Activated CD4-positive, alpha-beta T cell treated with anti-CD3 and anti-CD28 coated beads for 48 hours (primary cell): Measurements from ENCODE around the gene PHLDA2.
"Not testable (repeated sequence)": the region's sequence is repeated elsewhere in the genome, so short reads cannot be mapped to it uniquely, and the experiment has no call there.

ENCODE experiments used
- DNase-seq: peaks from one replicate; pipeline ENCODE4 v3.0.0-alpha.2; 2020

PHLDA2 gene

DNA sequence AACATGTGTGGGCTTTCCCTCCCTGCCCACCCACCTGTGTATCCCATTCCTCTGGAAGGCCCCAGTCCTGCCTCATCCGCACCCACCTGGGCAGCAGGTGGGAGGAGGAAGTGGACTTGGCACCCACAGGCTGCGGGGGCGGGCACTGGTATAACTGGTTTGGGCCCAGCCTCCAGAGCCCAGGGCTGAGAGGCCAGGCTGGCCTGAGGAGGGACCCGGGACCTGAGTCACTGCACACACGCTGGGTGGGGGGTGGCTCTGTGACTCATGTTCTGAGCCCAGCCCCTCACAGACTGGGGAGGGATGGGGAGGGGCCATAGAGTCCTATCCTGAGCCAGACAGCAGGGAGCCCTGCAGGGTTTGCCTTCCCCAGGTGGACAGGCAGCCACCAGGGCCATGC, 16.7 kb downstream of the PHLDA2 start:
- DNase-seq = no peak

DNA sequence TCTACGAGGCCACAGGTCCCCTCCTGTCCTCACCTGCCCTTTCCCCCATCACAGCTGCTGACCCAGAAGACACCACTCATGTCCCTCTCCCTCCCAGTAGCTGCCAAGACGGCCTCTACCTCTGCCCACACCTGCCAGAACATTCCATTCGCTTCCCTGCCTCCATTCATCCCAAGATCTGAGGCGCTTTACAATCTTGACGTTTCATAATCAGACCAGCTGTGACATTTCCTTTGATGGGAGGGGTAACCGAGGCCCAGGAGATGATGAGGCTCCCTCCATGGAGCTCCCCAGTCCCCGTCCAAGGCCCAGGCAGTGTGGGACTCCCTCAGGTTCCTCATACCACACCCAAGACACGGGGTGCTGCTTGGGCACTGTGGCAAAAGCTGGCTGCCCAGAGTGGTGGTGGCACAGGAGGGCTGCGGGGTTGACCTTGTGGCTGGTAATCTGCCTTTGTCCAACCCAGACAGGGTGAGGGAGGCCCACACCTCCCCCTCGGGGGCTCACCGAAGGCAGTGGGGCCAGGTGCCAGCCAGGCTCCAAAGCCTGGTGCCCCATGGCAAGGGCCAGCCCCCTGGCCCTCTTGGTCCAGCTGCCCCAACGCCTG, 17.3 kb downstream of the PHLDA2 start:
- no peak for DNase-seq

DNA sequence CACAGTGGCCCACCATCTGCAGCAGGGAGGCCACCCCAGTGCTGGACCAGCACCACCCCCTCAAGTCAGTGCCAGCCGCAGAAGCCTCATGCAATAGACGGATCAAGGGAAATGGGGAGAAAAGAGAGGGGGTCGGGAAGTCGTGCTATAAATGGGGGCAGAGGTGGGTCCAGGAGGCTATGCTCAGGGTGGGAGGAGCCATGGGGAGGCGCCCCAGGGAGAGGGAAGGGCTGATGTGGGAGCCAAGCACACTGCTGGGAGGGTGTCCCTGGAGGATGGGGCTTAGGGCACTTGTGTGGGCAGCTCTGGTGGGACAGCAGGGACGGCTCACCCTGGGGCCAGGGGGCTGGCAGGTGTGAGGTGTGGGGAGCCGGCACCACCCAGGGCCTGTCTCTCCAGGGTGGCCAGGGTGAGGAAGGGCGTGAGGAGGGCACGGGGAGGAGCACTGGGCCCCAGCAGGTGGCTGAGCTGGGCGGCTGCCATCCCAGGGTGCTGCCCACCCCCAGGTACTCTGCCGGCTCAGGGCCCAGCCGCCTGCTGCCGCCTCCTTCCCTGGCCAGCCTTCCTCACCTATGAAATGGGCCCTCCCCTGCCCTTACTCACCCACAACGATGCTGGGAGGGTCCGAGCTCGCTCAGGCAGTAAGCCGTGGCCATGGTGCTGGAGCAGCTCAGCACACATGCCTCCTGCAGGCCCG, 18.0 kb downstream of the PHLDA2 start:
- no peak for DNase-seq

DNA sequence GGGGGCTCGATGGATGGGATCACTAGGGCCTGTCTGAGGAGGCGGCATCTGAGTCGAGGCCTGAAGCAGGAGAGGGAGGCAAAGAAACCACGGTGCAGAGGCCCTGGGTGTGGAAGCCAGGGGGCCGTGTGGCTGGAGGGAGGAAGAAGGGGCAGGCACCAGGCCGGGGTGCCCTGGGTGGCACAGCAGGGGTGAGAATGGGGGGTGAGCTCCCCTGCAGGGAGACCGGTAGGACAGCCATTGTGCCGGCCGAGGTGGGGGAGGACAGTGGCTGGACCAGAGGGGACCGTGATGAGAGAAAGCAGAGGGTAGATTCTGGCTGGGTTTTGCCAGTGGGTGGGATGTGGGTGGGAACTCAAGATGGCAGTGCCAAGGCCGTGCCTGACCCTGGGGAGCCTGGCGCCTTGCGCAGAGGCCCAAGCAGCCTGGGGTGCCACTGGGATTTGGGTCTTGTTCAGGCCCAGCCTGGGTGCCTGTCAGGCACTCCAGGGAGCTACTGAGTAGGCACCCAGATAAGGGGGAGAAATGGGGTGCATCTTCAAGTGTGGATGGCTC, 18.7 kb downstream of the PHLDA2 start:
- no peak for DNase-seq

DNA sequence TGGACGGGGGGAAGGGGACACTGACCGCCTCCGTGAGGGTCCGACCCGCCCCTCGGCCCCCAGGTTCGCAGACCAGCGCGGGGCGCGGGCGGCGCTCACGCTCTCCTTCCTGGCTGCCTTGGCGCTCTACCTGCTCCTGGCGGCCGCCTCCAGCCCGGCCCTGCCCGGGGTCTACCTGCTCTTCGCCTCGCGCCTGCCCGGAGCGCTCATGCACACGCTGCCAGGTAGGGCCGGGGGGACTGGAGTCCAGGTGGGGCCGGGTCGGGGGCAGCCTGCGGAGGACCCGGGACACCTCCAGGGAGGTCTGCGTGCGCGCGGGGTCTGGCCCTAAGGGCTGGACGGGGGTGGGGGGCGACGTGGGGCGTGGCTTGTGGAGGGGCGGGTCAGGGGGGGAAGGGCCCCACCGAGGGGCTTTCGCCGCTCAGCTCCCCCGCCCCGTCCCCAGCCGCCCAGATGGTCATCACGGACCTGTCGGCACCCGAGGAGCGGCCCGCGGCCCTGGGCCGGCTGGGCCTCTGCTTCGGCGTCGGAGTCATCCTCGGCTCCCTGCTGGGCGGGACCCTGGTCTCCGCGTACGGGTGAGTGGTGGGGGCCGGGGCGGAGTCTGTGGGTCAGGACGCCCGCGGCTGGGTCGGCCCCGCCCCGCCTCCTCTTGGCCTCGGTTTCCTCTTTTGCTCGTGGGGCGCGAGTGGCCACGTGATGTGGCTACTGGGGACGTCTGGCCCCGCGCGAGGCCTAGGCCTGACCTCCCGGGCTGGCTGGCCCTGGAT, 19.9 kb downstream of the PHLDA2 start:
- no peak for DNase-seq

DNA sequence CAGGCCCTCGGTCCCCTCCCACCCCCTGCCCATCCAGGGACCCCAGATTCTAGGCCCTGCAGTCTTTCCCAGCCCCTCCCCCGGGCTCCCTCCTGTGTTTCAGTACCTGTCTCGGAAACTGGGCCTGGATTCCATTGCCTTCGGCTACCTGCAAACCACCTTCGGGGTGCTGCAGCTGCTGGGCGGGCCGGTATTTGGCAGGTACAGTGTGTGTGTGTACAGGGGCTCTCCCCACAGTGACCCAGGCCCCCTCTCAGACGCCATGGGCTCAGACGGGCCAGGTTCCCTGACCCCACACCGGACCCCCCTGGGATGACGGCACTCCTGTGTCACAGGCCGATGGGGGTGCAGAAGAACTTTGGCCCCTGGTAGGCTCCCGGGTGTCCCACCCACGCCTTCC, 21.1 kb downstream of the PHLDA2 start:
- no peak for DNase-seq

DNA sequence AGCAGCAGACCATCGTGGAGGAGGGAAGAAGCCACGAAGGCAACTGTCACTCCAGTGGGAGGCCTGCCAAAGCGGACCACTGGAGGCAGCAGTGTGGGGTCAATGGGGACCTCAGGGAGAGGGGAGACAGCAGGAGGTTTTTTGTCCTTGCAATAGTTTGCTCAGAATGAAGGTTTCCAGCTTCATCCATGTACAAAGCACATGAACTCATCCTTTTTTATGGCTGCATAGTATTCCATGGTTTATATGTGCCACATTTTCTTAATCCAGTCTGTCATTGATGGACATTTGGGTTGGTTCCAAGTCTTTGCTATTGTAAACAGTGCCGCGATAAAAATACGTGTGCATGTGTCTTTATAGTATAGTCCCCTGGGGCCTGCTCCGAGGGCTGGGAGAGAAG, 23.9 kb downstream of the PHLDA2 start:
- not testable (repeated sequence) for DNase-seq

DNA sequence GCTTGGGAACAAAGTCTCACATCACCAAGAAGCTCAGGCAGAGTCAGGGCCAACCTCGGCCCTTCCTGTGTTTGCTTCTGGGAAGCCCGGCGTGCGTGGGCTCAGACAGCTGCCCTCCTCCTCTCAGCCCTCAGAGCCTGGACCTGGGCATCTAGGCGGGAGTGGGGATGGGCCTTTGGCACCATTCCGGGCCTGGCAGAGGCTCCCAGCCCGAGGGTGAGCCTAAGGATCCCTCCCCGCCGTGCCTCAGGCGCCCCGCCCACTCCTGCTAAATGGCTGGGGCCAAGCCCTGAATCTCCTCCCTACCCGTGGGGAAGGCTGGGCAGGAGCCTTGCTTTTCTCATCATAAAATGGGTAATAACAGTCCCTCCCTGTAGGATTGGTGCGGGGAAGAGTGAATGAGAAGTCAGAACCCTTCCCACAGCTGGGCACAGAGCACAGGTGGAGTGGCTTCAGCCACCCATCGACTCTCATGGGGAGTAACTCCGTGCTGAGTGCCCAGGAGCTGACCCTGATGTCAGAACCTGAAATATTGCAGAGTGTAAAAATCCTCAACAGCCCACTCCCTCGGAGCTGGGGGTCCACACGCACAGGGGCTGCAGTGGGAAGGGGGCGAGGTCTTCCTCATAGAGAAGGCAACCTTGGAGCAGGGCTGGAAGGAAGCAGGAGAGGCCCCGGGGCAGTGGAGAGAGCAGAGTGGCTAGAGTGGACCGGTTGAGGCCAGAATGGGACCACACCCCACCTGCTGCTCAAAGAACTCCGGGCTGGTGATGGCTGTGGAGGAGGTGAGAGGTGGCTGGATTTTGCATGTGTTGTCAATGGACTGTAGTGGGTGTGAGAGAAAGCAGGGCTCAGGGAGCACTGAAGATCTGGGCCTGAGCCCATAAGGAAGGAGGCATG, 24.8 kb downstream of the PHLDA2 start:
- no peak for DNase-seq

DNA sequence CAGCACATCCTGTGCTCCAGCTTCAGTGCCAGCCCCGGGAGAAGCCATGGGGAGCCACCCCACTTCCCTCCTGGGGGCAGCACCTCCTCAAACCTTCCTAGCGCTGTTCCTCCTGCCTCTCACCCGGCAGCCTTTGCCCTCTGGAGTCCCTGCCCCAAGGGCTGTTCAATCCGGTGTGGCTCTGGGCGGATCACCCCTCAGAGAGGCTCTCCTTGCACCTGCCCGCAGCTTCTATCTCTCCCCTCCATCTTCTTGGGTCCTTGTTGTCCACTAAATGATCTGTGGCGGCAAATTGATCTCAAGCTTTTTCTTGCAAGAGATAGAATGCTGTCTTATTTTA, 25.6 kb downstream of the PHLDA2 start:
- DNase-seq = no peak

DNA sequence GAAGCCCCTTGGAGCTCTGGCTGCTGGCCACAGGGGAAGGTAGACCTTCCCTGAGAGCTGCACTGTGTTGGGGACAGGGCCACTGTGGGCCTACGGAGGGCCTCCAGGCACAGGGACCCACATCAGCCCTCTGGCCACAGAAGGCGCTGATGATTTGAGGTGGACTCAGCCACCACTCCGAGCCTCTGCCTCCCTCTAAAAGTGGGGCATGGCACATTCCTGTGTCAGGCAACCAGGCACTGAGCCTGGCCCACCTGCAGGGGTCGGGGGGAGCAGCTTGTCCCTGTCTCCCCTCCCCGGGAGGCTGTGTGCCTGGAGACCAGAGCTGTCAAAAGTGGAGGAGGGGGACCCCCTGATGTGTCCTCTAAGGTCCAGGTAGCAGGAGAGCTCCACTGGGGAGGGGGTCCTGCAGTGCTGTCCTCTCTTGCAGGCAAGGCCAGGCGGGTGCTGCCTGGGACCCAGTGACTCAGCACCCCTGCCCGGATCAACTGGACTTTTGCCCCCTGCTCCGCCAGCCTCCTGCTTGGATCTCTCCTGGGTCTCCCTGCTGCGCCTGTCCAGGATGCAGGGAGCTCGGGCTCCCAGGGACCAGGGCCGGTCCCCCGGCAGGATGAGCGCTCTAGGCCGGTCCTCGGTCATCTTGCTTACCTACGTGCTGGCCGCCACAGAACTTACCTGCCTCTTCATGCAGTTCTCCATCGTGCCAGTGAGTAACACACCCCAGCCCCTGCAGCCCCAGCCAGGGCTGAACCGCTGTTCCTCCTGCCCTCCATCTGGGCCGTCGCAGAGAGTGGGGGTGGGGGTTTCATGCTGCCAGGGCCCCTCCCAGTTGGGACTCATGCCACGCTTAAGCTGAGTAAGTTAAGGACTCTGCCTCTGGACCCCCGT, 26.2 kb downstream of the PHLDA2 start:
- no peak for DNase-seq

DNA sequence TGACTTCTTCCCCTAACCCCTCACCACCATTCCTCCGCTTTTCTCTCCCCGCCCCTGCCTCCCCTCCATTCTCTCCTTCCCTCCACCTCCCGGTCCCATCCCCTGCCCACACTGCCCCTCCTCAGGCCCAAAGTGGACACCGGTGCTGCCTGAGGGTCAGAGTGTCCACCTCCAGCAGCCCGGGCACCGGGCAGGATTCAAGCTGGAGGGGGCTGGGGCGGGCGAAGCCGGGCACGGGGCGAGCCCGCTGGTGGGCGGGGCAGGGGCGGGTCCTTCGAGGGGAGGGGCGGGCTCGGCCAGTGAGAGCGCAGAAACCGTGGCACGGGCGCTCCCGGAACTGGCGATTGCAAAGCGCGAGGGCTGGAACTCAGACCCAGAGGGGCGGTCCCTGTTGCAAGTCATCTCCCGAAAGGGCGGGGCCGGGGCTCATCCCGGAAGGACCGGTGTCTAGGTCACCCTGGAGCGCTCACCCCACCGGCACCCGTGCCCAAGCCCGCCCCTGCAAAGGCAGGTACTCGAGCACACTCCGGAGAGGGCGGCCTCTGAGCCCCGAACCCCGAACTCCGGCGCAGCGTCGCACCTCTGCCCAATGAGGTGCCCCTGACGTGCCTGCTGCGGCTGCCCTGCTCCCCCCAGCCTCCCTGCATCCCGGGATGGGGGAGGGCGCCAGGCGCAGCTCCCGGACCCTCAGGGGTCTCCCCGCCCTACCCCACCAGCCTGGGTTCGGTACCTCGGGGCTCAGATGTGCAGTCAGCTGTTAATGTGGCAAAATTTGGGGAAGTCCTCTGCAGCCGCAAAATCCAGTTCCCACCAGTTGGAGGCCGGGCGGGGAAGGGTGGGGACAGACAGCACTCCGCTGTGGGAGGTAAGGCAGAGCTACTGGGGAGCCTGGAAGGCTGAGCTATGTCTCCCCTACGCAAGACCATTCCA, 27.1 kb downstream of the PHLDA2 start:
- DNase-seq = peak; percentile 97

DNA sequence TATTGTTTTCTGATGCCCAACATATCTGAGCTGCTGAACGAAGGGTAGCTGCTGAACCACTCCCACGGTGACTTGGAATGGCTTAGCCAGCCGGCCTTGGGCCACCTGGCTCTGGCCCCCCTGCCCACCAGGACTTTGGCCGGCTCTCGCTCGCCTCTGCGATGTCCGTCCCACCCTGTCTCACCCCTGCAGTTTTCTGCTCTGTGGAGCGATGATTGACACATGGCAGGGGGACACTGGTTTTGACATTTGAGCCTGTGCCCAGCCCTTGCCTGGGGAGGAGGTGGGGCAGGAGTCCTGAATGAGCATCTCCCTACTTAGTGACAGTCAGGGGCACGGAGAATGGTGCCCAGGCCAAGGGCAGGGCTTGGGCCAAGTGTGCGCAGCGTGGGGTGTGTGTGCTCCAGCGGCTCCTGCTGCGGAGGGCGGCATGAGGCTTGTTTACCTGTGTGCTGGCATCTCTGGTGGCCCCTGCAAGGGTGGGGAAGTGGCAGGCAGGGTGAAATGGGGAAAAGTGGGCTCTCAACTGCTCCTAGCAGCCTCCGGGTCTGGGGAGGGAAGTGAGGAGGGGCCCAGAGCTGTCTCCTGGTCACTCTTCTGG, 27.9 kb downstream of the PHLDA2 start:
- no peak for DNase-seq

DNA sequence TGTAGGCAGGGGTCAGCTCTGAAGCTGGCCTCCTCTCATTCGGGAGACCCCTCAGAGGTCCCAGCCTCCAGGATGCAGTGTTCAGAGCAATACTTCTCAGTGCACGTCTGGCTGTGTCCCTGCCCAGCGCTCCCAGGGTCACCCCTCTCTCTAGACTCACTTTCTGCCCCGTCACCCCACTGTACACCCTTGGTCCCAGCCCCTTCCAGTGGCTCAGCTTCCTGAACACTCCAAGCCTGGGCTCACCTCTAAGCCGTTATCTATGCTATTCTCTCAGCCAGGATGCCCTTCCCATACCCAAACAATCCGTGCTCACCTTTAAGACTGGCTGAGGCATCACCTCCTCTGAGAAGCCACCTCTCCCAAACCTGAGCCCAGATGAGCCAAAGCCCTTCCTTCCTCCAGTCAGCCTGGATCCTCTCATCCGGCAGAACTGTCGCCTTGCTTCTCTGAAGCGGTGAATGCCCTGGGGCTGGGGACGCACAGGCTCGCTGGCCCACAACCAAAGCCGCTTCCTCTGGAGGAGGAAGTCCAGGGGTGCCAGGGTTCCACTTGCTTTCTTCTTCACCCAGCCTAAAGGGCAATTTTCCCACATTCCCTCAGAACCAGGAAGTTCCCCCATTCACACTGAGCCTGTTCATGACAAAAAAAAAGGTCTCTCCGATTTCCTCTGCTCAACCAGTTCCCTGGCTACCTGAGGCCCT, 30.0 kb downstream of the PHLDA2 start:
- no peak for DNase-seq

DNA sequence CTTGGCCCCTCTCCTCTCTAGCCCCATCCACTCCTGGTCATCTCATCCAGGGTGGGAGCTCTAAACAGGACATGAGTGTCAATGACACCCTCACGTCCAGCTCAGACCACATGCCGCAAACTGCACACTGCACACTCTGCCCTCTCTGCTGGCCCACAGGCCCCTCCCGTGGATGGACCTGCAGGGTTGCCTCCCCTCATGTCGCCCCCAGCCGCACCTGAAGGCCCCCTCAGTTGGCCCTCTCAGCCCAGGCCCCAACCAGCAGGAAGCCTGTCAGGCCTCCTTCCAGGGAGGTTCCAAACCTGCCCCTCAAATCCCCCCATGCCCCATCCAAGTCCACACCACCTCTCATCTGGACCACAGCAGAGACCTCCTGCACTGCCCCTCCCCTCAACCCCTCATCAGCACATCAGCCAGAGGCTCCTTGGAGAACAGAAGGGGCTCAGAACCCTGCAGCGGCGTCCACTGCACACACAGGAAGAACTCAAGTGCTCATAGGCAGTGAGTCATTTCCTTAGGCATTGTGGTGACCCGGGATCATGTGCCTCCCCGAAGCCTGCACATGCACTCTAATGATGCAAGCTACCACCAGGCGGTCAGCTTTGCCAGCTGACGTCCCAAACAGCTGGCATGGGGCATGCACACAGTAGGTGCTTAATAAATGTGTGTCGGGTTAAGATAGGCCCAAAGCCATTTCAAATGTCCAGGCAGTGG, 30.7 kb downstream of the PHLDA2 start:
- peak; percentile 68 for DNase-seq

DNA sequence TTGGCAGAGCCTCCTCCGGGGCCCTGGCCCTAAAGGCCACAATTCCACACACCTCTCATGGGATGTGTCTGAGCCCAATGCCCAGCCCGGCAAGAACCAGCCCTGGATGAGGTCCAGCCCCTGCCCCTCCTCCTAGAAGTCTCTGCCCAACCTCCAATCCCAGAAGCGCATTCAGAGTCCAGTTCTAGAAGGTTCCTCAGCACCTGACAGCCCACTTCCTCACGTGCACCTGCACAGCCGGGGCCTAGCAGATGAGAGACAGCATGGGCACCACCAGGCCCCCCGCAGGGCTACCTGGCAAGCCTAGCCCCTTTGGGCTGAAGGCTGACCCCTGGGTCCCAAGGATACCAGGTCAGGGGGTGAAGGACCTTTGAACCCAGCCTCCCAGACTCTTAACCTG, 32.2 kb downstream of the PHLDA2 start:
- no peak for DNase-seq

DNA sequence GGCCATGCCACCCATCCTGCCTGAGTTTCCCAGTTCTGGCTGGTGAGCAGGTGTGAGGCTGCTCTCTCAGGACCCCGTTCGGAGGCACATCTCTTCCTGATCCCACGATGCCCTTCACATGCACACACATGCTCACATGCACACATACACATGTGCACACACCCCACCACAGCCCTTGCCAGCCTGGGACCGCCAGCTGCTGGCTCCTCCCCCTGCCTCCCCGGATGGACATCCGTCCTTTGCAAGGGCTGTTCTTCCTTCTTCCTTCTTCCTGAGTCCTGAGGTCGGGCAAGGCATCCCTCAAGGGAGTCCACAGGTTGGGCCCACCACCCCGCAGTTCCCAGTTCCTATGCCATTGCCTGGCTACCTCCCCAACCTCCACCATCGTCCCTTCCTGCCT, 33.2 kb downstream of the PHLDA2 start:
- DNase-seq = no peak

DNA sequence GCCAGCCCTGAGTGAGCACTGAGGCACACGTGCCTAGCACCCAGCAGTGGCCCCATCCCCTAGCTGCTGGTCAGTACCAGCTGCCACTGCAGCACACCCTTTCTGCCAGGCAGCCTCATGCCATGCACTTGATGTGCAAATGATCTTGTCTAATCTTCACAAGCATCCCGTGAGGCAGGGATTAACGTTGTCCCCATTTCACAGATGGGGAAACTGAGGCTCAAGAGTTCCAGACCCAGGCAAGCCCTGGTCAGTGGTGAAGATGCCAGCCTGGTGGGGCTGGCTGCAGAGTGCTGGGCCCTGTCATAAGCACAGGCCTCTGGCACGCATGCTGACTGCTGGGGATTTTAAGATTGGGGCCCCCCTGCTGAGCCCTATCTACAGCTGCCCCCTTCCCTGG, 35.3 kb downstream of the PHLDA2 start:
- DNase-seq = no peak

DNA sequence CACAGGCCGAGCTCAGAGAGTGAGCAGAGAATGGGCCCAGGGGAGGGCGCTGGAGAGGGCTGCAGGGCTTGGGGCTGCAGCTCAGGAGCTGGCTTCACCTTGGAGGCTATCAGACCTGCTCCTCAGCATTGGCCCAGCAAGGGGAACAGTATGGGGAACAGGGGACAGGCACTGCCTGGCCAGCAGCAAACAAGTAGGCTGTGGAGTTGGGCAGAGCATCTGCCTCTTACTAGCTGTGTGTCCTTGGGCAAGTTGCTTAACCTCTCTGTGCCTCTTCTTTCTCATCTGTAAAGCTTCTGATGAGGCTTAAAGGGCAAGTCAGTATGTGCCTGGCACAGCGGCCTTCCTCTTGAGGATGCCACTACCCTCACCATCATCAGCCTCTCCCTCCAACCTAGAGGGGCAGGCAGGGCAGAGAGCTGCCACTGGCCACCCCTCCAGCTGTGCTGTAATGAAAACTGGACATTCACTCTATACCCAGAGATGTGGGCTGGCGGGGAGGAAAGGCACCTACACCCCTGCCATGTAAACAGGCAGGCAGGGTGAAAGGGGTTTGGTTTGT, 36.2 kb downstream of the PHLDA2 start:
- DNase-seq = peak; percentile 65
